GM23338 (cell line): Measurements from ENCODE around the gene ZNF283. TPM values are rescaled to one million over a fixed set of nuclear protein-coding genes. Genes with fewer than 3 reads are reported as not detected.

ENCODE experiments used
- CTCF ChIP-seq, 2 experiments: fragments of 200-600 bp in 1 of 2; sonication (generic) in 1 of 2; conservative IDR thresholded peaks; 2 replicates each; pipeline versions ENCODE4 v1.5.1 to v1.6.1; 2016 to 2017; ENCODE audit warnings: antibody characterized with exemption in 2 of 2, low read depth in 2 of 2, mild to moderate bottlenecking in 2 of 2, moderate library complexity in 1 of 2
- JUNB ChIP-seq: IDR thresholded peaks from one replicate; pipeline ENCODE4 v1.6.1; 2016; ENCODE audit warnings: antibody characterized with exemption; ENCODE audit not compliant: unreplicated experiment
- POLR2AphosphoS5 ChIP-seq: IDR thresholded peaks from 2 replicates; pipeline ENCODE4 v1.6.1; 2016; ENCODE audit warnings: antibody characterized with exemption, low read depth
- ZNF462 ChIP-seq: fragments of 250-450 bp; sonication (Bioruptor Pico); IDR thresholded peaks from 2 replicates; pipeline ENCODE4 v1.5.0; 2020; ENCODE audit warnings: mild to moderate bottlenecking, moderate library complexity
- polyA plus RNA-seq: library from polyadenylated mRNA; unstranded; fragments of >200 nt; fragmentation: Nextera tagmentation; extraction: Ambion mirVana; gene quantifications from 2 replicates; pipeline ENCODE4 v1.2.1, GENCODE V29; 2016
- total RNA-seq: library from RNA; depleted of rRNA; stranded (reverse); fragments of >200 nt; shearing (Covaris generic); gene quantifications from 2 replicates; pipeline ENCODE4 v1.2.3, GENCODE V29; 2014
- TF ChIP-seq, protein P1 (sequence below): IDR thresholded peaks from 2 replicates; pipeline ENCODE4 v1.6.1; 2016; ENCODE audit warnings: antibody characterized with exemption

Gene ZNF283
- total and polyA plus RNA-seq, 2 experiments from 2014 or later, result 3.1 to 12.0 TPM

GRCh38 chr19:43798026-43798545, 29.0 kb upstream of the ZNF283 start (continued):
- TF ChIP-seq JUNB, result no peak
- no peak for TF ChIP-seq CTCF (conservative IDR thresholded peaks at IDR 0.05; ENCODE audit: low read depth in 2 of 2)
- TF ChIP-seq POLR2AphosphoS5, result no peak
- no peak for TF ChIP-seq ZNF462
- TF ChIP-seq, protein P1, sequence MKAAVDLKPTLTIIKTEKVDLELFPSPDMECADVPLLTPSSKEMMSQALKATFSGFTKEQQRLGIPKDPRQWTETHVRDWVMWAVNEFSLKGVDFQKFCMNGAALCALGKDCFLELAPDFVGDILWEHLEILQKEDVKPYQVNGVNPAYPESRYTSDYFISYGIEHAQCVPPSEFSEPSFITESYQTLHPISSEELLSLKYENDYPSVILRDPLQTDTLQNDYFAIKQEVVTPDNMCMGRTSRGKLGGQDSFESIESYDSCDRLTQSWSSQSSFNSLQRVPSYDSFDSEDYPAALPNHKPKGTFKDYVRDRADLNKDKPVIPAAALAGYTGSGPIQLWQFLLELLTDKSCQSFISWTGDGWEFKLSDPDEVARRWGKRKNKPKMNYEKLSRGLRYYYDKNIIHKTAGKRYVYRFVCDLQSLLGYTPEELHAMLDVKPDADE, result no peak
